Lower leg skin (tissue), 3 donors: ENCODE measurements around the gene EFCAB5.

ENCODE experiments used
- CTCF ChIP-seq, 3 donors: fragments of 450-650 bp; IDR thresholded peaks; one replicate each; pipeline ENCODE4 v1.5.1; 2016; ENCODE audit warnings: antibody characterized with exemption in 3 of 3, mild to moderate bottlenecking in 3 of 3, moderate library complexity in 2 of 3
- POLR2A ChIP-seq, 2 donors: fragments of 450-650 bp; IDR thresholded peaks; one replicate each; pipeline ENCODE4 v1.6.1; 2016 to 2017; ENCODE audit warnings: antibody characterized with exemption in 2 of 2, mild to moderate bottlenecking in 1 of 2, moderate library complexity in 1 of 2

GRCh38 chr17:29958947-29959657, 17.7 kb downstream of the EFCAB5 start:
- TF ChIP-seq CTCF (IDR thresholded peaks at IDR 0.05) = no peak
- no peak for TF ChIP-seq POLR2A (IDR thresholded peaks at IDR 0.05)
